Transverse colon (tissue), 4 donors: ENCODE measurements around the gene CTAGE6. TPM values are rescaled to one million over a fixed set of nuclear protein-coding genes. Genes with fewer than 3 reads are reported as not detected.
A peak's percentile ranks its signal among the peaks of the same experiment; 100 is the strongest.
"Not testable (repeated sequence)": the region's sequence is repeated elsewhere in the genome, so short reads cannot be mapped to it uniquely, and the experiment has no call there.

ENCODE experiments used
- DNase-seq: peaks from one replicate; pipeline ENCODE4 v3.0.0-alpha.2; 2019
- H3K27ac ChIP-seq, 4 donors: fragments of 200-600 bp; sonication (generic); 2 replicates each; pipeline ENCODE4 v1.5.1; 2016 to 2018; ENCODE audit warnings: inconsistent platforms in 4 of 4
- H3K27me3 ChIP-seq: fragments of 200-600 bp; sonication (generic); 2 replicates; pipeline ENCODE4 v1.5.1; 2017; ENCODE audit warnings: inconsistent platforms
- H3K36me3 ChIP-seq, 4 donors: fragments of 200-600 bp; sonication (generic); 2 replicates each; pipeline ENCODE4 v1.5.1; 2017 to 2019; ENCODE audit warnings: inconsistent platforms in 4 of 4
- H3K4me1 ChIP-seq, 4 donors: fragments of 200-600 bp; sonication (generic); 2 replicates each; pipeline ENCODE4 v1.5.1; 2017 to 2020; ENCODE audit warnings: inconsistent platforms in 4 of 4
- H3K4me3 ChIP-seq, 4 donors: fragments of 200-600 bp; sonication (generic); 1 replicate in 1 of 4; 2 replicates in 3 of 4; pipeline versions ENCODE4 v1.5.1 to v1.6.1; 2017 to 2019; ENCODE audit warnings: inconsistent platforms in 4 of 4
- H3K9me3 ChIP-seq, 2 donors: fragments of 200-600 bp; sonication (generic); 2 replicates each; pipeline ENCODE4 v1.5.1; 2017 to 2019; ENCODE audit warnings: inconsistent platforms in 2 of 2
- CTCF ChIP-seq, 5 experiments: fragments of 200-600 bp in 3 of 5; fragments of 450-650 bp in 2 of 5; sonication (generic) in 3 of 5; IDR thresholded peaks; 1 replicate in 2 of 5; 2 replicates in 3 of 5; pipeline ENCODE4 v1.5.1; 2016 to 2017; ENCODE audit warnings: antibody characterized with exemption in 5 of 5, inconsistent platforms in 3 of 5, mild to moderate bottlenecking in 2 of 5, moderate library complexity in 1 of 5
- EP300 ChIP-seq: sonication (generic); formaldehyde crosslinking; IDR thresholded peaks from one replicate; pipeline ENCODE4 v1.6.1; 2017; ENCODE audit warnings: antibody characterized with exemption, low read depth
- POLR2A ChIP-seq: fragments of 450-650 bp; IDR thresholded peaks from one replicate; pipeline ENCODE4 v1.6.1; 2016; ENCODE audit warnings: antibody characterized with exemption, mild to moderate bottlenecking, moderate library complexity
- POLR2AphosphoS5 ChIP-seq, 3 donors: sonication (generic); formaldehyde crosslinking; IDR thresholded peaks; one replicate each; pipeline ENCODE4 v1.6.1; 2016; ENCODE audit warnings: antibody characterized with exemption in 3 of 3
- WGBS, 2 donors: methylation state at CpG; one replicate each; pipeline ENCODE4 v1.1.5; 2018; ENCODE audit warnings: low coverage in 1 of 2; 5-methylcytosine and 5-hydroxymethylcytosine counted together
- in situ Hi-C, 4 donors: fragments of 200-750 bp; cut with MboI; loops; one replicate each; pipeline versions ENCODE4 v1.15.0 to v1.15.1; 2017; ENCODE audit warnings: low sequenced_read_pairs in 3 of 4, low pct_ligation_motif_present in 1 of 4, low pct_unique_long_range_greater_than_20kb in 1 of 4
- intact Hi-C: fragments of 100-400 bp; cut with DNase I; formaldehyde crosslinking; loops from one replicate; pipeline ENCODE4 v1.15.1; 2023; ENCODE audit warnings: low total_unique reads
- total RNA-seq, 4 donors: library from RNA; depleted of rRNA; stranded (reverse); fragments of >200 nt; gene quantifications; one replicate each; pipeline ENCODE4 v1.1.0, GENCODE V29; 2016

The CTAGE6 gene
- total RNA-seq, 4 donors from 2014 or later, result 1.5 to 1.9 TPM; not detected in 2

- DNase-seq, H3K27me3 ChIP-seq, in situ Hi-C loops, H3K27ac ChIP-seq, H3K9me3 ChIP-seq, H3K36me3 ChIP-seq, H3K4me1 ChIP-seq, H3K4me3 ChIP-seq, intact Hi-C loops: not testable (repeated sequence)
- 11% methylated on average over 2 of the region's 5 CpGs; no CpG with 5 or more reads in 1 of the 2 donors for WGBS, 2 donors
Measured at GRCh38 chr7:143765678-143766077, 8.2 kb upstream of the CTAGE6 start.

GRCh38 chr7:143763065-143763464, 5.6 kb upstream of the CTAGE6 start:
- H3K4me1 ChIP-seq, H3K27ac ChIP-seq, H3K36me3 ChIP-seq, H3K9me3 ChIP-seq, in situ Hi-C loops, H3K27me3 ChIP-seq, intact Hi-C loops, H3K4me3 ChIP-seq, DNase-seq: not testable (repeated sequence)
- WGBS, 2 donors, result no CpG with 5 or more reads among the region's 1 CpG

GRCh38 chr7:143745340-143745739, 12.2 kb downstream of the CTAGE6 start:
- in situ Hi-C loops, H3K4me1 ChIP-seq, H3K36me3 ChIP-seq, H3K9me3 ChIP-seq, H3K27ac ChIP-seq, H3K4me3 ChIP-seq, intact Hi-C loops, H3K27me3 ChIP-seq, DNase-seq: not testable (repeated sequence)
- 100% methylated on average over 1 of the region's 4 CpGs; no CpG with 5 or more reads in 1 of the 2 donors for WGBS, 2 donors

- intact Hi-C loops, H3K27me3 ChIP-seq, H3K36me3 ChIP-seq, H3K4me3 ChIP-seq, H3K27ac ChIP-seq, H3K4me1 ChIP-seq, H3K9me3 ChIP-seq, DNase-seq, in situ Hi-C loops: not testable (repeated sequence)
- TF ChIP-seq CTCF (IDR thresholded peaks at IDR 0.05), result peak; percentile 41 to 74 (median 53)
- WGBS, 2 donors, result 9 to 18% methylated on average over 5 of the region's 5 CpGs
Measured at GRCh38 chr7:143737037-143737819, 20.3 kb downstream of the CTAGE6 start.

GRCh38 chr7:143735962-143736361, 21.5 kb downstream of the CTAGE6 start:
- Histone ChIP-seq H3K36me3 (no peaks in the 10 kb centered on the region), H3K27ac (no peak overlapping the region), H3K9me3 (no peaks in the 10 kb centered on the region), H3K27me3 (no peaks in the 10 kb centered on the region), H3K4me3 (no peak overlapping the region), H3K4me1 (peaks cover 0 to 5% (median 0%) of the 10 kb centered on the region in 4 donors)
- TF ChIP-seq POLR2A (no peak), POLR2AphosphoS5 (IDR thresholded peaks at IDR 0.05) (no peak), CTCF (IDR thresholded peaks at IDR 0.05) (no peak), EP300 (no peak)
- intact Hi-C loops (no loop called here), in situ Hi-C loops (no loop called here)
- no peak for DNase-seq
- WGBS, 2 donors, result 96% methylated on average over 4 of the region's 4 CpGs

GRCh38 chr7:143733876-143734275, 23.6 kb downstream of the CTAGE6 start:
- Histone ChIP-seq H3K27me3 (no peaks in the 10 kb centered on the region), H3K9me3 (no peaks in the 10 kb centered on the region), H3K4me1 (peaks cover 0 to 5% (median 0%) of the 10 kb centered on the region in 4 donors), H3K27ac (no peak overlapping the region), H3K36me3 (no peaks in the 10 kb centered on the region), H3K4me3 (no peak overlapping the region)
- WGBS, 2 donors, result 85 to 96% methylated on average over 5 of the region's 5 CpGs
- DNase-seq, result no peak
- no peak for TF ChIP-seq EP300
- TF ChIP-seq POLR2AphosphoS5 (IDR thresholded peaks at IDR 0.05), result no peak
- no peak for TF ChIP-seq CTCF (IDR thresholded peaks at IDR 0.05)
- no peak for TF ChIP-seq POLR2A
- intact Hi-C loops (no loop called here), in situ Hi-C loops (no loop called here)
